Esophagus squamous epithelium (tissue), 4 donors: ENCODE measurements around the gene JAZF1.

Source experiments
- POLR2A ChIP-seq, 4 donors: fragments of 450-650 bp; IDR thresholded peaks; one replicate each; pipeline ENCODE4 v1.6.1; 2017; ENCODE audit warnings: antibody characterized with exemption in 4 of 4, mild to moderate bottlenecking in 4 of 4, moderate library complexity in 3 of 4
- TF ChIP-seq, protein P1 (sequence below), 6 experiments: fragments of 450-650 bp in 4 of 6; fragments of 200-600 bp in 2 of 6; sonication (generic) in 2 of 6; IDR thresholded peaks; one replicate each; pipeline ENCODE4 v1.5.1; 2016 to 2019; ENCODE audit warnings: antibody characterized with exemption in 6 of 6, mild to moderate bottlenecking in 4 of 6, moderate library complexity in 4 of 6

DNA sequence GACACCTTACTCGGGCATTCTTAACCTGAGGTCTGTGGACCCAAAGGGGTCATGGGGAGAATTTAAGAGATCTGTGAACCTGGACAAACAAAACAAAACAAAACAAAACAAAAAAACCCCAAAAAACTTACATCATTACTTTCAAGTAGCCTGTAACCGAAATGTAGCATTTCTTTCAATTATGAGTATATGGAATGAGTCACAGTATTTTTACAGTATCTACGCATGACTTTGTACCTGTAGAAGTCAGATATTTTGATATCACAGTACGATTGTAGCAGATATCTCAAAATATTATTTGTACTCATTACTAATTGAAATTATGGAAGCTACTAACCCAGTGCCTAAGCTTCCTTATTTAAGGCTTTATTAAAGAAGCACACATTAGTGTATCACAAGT, 210.2 kb downstream of the JAZF1 start:
- TF ChIP-seq, protein P1, sequence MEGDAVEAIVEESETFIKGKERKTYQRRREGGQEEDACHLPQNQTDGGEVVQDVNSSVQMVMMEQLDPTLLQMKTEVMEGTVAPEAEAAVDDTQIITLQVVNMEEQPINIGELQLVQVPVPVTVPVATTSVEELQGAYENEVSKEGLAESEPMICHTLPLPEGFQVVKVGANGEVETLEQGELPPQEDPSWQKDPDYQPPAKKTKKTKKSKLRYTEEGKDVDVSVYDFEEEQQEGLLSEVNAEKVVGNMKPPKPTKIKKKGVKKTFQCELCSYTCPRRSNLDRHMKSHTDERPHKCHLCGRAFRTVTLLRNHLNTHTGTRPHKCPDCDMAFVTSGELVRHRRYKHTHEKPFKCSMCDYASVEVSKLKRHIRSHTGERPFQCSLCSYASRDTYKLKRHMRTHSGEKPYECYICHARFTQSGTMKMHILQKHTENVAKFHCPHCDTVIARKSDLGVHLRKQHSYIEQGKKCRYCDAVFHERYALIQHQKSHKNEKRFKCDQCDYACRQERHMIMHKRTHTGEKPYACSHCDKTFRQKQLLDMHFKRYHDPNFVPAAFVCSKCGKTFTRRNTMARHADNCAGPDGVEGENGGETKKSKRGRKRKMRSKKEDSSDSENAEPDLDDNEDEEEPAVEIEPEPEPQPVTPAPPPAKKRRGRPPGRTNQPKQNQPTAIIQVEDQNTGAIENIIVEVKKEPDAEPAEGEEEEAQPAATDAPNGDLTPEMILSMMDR (IDR thresholded peaks at IDR 0.05) = no peak
- no peak for TF ChIP-seq POLR2A (IDR thresholded peaks at IDR 0.05)
